ENCODE data around the gene HBM.

Gene HBM

GRCh38 chr16:133716-134115, 32.1 kb upstream of the HBM start:
- Histone ChIP-seq H3K79me2 (ENCODE audit: insufficient read depth, low read depth) (peaks cover 15% of the 10 kb centered on the region), H2AFZ (ENCODE audit: low read depth) (no peak overlapping the region), H4K20me1 (ENCODE audit: insufficient read depth) (no peaks in the 10 kb centered on the region), H3K27me3 (ENCODE audit: insufficient read depth, low read depth) (no peaks in the 10 kb centered on the region), H3K4me2 (no peak overlapping the region), H3K4me1 (ENCODE audit: low read depth, poor library complexity, severe bottlenecking) (peaks cover 5% of the 10 kb centered on the region), H3K9ac (no peak overlapping the region), H3K27ac (no peak overlapping the region), H3K36me3 (ENCODE audit: insufficient read depth) (no peaks in the 10 kb centered on the region), H3K4me3 (IDR thresholded peaks at IDR 0.05; ENCODE audit: insufficient read depth, low read depth, low read length) (no peak overlapping the region)
- no peak for TF ChIP-seq CTCF (conservative IDR thresholded peaks at IDR 0.05; ENCODE audit: low read depth, low read length)

DNA sequence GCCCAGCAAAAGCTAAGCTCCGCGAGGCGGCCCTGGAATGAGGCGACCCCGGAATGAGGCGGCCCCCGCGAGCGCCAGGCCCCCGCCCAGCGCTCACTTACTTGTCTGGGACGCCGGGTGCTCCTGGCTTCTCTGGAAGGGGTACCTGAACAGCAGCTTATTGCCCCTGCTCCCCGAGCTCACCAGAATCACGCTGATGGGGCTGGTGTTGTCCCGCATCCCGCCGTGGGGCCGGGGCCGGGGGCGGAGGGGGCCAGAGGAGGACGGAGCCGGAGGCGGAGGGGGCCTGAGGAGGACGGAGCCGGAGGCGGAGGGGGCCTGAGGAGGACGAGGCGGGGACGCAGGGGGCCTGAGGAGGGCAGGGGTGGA, 27.7 kb upstream of the HBM start:
- peaks cover 15% of the 10 kb centered on the region for H3K79me2 ChIP-seq (ENCODE audit: insufficient read depth, low read depth)
- H3K4me3 ChIP-seq (IDR thresholded peaks at IDR 0.05; ENCODE audit: insufficient read depth, low read depth, low read length) = no peak overlapping the region
- H3K4me2 ChIP-seq = peak overlapping the region; percentile 89
- H2AFZ ChIP-seq (ENCODE audit: low read depth) = peak overlapping the region; percentile 76
- H3K36me3 ChIP-seq (ENCODE audit: insufficient read depth) = no peaks in the 10 kb centered on the region
- peak overlapping the region; percentile 44 for H3K27ac ChIP-seq
- no peaks in the 10 kb centered on the region for H4K20me1 ChIP-seq (ENCODE audit: insufficient read depth)
- peak overlapping the region; percentile 79 for H3K9ac ChIP-seq
- H3K4me1 ChIP-seq (ENCODE audit: low read depth, poor library complexity, severe bottlenecking) = peaks cover 5% of the 10 kb centered on the region
- H3K27me3 ChIP-seq (ENCODE audit: insufficient read depth, low read depth) = no peaks in the 10 kb centered on the region
- no peak for TF ChIP-seq CTCF (conservative IDR thresholded peaks at IDR 0.05; ENCODE audit: low read depth, low read length)

DNA sequence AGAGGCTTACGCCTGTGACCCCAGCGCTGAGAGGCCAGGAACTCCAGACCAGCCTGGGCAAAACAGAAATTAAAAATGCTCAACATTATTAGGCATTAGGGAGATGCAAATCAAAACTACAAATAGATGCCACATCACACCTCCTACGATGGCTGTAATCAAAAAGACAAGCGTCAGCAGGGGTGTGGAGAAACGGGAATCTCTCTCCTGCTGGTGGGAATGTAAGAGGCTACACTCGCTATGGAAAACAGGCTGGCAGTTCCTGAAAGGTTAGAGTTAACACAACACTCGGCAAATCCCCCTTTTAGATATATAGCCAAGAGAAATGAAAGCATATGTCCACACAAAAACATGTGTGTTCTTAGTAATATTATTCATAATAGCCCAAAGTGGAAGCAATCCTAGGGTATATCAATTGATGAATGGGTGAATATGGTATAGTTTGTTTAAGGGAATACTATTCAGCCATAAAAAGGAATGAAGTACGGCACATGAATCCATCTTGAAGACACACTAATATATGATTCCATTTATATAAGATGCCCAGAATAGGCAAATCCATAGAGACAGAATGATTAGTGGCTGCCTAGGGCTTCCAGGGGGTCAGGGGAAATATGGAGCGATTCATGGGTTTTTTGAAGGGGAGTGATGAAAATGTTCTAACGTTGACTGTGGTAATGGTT, 25.5 kb upstream of the HBM start:
- Histone ChIP-seq H3K36me3 (ENCODE audit: insufficient read depth) (no peaks in the 10 kb centered on the region), H3K27me3 (ENCODE audit: insufficient read depth, low read depth) (peaks cover 17% of the 10 kb centered on the region; the same call in 1 of the 2 replicates), H3K9ac (no peak overlapping the region), H3K4me3 (IDR thresholded peaks at IDR 0.05; ENCODE audit: insufficient read depth, low read depth, low read length) (no peak overlapping the region), H3K79me2 (ENCODE audit: insufficient read depth, low read depth) (peaks cover 12% of the 10 kb centered on the region), H2AFZ (ENCODE audit: low read depth) (no peak overlapping the region), H3K27ac (no peak overlapping the region), H3K4me2 (no peak overlapping the region), H4K20me1 (ENCODE audit: insufficient read depth) (no peaks in the 10 kb centered on the region), H3K4me1 (ENCODE audit: low read depth, poor library complexity, severe bottlenecking) (peaks cover 5% of the 10 kb centered on the region)
- TF ChIP-seq CTCF (conservative IDR thresholded peaks at IDR 0.05; ENCODE audit: low read depth, low read length) = no peak

DNA sequence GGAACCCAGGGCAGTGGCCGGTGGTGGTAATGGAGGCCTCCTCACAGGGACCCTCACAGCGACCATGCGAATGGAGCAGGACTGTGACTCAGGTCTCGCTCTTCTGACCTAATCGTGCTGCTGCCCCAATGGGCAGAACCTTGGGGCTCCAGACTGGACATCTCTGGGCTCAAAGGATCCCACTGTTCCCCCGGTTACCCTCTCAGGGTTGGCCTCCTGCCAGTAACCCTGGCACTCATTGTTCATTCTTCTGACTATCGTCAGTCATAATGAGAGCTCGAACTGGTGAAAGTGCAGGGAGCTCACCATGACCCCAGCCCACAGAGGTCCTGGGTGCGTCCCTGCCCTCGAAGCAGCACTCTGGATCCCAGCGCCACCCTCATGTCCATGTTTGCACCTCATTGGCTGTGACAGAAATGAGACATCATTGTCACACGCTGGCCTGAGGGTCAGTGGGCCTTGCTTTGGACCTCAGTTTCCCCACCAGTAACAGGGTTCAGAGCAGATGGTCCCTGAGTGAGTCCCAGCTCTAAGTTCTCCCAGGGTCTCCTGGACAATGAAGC, 23.3 kb upstream of the HBM start:
- no peak for TF ChIP-seq CTCF (conservative IDR thresholded peaks at IDR 0.05; ENCODE audit: low read depth, low read length)
- Histone ChIP-seq H3K4me2 (no peak overlapping the region), H3K36me3 (ENCODE audit: insufficient read depth) (no peaks in the 10 kb centered on the region), H3K27ac (no peak overlapping the region), H3K9ac (no peak overlapping the region), H3K4me3 (IDR thresholded peaks at IDR 0.05; ENCODE audit: insufficient read depth, low read depth, low read length) (no peak overlapping the region), H3K79me2 (ENCODE audit: insufficient read depth, low read depth) (peaks cover 6% of the 10 kb centered on the region), H3K4me1 (ENCODE audit: low read depth, poor library complexity, severe bottlenecking) (peaks cover 3% of the 10 kb centered on the region), H2AFZ (ENCODE audit: low read depth) (no peak overlapping the region), H4K20me1 (ENCODE audit: insufficient read depth) (no peaks in the 10 kb centered on the region), H3K27me3 (ENCODE audit: insufficient read depth, low read depth) (peaks cover 31% of the 10 kb centered on the region; the same call in 1 of the 2 replicates)
